Sigmoid colon (tissue), 4 donors: ENCODE measurements around the gene RBX1.
"Not testable (repeated sequence)": the region's sequence is repeated elsewhere in the genome, so short reads cannot be mapped to it uniquely, and the experiment has no call there.

Source experiments
- POLR2AphosphoS5 ChIP-seq, 4 donors: sonication (generic); formaldehyde crosslinking; IDR thresholded peaks; one replicate each; pipeline ENCODE4 v1.6.1; 2017; ENCODE audit warnings: antibody characterized with exemption in 4 of 4
- TF ChIP-seq, protein P1 (sequence below), 4 experiments: fragments of 450-650 bp in 3 of 4; fragments of 200-600 bp in 1 of 4; IDR thresholded peaks; one replicate each; pipeline ENCODE4 v1.5.1; 2016 to 2019; ENCODE audit warnings: antibody characterized with exemption in 4 of 4, mild to moderate bottlenecking in 3 of 4, moderate library complexity in 2 of 4

DNA sequence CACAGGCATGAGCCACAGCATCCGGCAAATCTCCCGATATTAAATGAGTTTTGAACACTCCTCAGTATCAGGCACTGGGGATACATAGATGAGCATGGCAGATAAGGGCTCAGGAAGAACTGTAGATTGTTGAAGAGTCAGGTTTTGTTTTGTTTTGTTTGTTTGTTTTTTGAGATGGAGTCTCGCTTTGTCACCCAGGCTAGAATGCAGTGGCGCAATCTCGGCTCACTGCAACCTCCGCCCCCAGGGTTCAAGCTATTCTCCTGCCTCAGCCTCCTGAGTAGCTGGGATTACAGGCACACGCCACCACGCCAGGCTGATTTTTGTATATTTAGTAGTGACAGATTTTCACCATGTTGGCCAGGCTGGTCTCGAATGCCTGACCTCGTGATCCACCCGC, 51.2 kb downstream of the RBX1 start:
- TF ChIP-seq, protein P1, sequence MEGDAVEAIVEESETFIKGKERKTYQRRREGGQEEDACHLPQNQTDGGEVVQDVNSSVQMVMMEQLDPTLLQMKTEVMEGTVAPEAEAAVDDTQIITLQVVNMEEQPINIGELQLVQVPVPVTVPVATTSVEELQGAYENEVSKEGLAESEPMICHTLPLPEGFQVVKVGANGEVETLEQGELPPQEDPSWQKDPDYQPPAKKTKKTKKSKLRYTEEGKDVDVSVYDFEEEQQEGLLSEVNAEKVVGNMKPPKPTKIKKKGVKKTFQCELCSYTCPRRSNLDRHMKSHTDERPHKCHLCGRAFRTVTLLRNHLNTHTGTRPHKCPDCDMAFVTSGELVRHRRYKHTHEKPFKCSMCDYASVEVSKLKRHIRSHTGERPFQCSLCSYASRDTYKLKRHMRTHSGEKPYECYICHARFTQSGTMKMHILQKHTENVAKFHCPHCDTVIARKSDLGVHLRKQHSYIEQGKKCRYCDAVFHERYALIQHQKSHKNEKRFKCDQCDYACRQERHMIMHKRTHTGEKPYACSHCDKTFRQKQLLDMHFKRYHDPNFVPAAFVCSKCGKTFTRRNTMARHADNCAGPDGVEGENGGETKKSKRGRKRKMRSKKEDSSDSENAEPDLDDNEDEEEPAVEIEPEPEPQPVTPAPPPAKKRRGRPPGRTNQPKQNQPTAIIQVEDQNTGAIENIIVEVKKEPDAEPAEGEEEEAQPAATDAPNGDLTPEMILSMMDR (IDR thresholded peaks at IDR 0.05): not testable (repeated sequence)
- TF ChIP-seq POLR2AphosphoS5 (IDR thresholded peaks at IDR 0.05): not testable (repeated sequence)
